GM15510 (cell line): ENCODE results near the gene DNAH17.

Source experiments
- POLR2A ChIP-seq: IDR thresholded peaks from 3 replicates; pipeline ENCODE4 v1.6.1; 2011; ENCODE audit warnings: borderline replicate concordance; ENCODE audit not compliant: insufficient read length; ENCODE audit errors: extremely low read depth

The DNAH17 gene

GRCh38 chr17:78592991-78593329 lies 15.8 kb upstream of the DNAH17 start:
- no peak for TF ChIP-seq POLR2A

GRCh38 chr17:78591263-78591671 lies 14.1 kb upstream of the DNAH17 start:
- TF ChIP-seq POLR2A, result no peak

GRCh38 chr17:78589885-78590284 lies 12.7 kb upstream of the DNAH17 start:
- no peak for TF ChIP-seq POLR2A

DNA sequence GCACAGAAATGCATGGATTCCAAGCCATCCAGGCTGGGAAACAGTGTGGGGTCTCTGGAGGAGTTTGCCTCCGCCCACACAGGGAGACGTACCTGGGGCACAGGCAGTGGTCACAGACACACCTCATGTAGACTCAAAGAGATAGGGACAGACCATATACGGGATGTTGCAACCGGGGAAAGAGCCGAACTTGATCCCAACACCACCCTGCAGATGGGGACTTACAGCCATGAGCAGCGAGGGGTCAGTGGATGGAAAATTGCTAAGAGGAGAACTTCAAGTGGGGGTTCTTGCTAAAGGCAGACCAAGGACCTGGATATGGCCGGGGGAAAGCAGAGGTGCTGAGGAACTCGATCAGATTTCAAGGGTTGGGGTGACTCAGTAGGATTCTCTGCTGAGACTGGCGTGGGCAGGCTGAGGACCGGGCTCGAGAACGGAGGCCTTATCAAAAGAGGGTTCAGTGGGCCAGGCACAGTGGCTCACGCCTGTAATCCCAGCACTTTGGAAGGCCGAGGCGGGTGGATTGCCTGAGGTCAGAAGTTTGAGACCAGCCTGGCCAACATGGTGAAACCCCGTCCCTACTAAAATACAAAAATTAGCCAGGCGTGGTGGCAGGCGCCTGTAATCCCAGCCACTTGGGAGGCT lies 12.0 kb upstream of the DNAH17 start:
- no peak for TF ChIP-seq POLR2A

DNA sequence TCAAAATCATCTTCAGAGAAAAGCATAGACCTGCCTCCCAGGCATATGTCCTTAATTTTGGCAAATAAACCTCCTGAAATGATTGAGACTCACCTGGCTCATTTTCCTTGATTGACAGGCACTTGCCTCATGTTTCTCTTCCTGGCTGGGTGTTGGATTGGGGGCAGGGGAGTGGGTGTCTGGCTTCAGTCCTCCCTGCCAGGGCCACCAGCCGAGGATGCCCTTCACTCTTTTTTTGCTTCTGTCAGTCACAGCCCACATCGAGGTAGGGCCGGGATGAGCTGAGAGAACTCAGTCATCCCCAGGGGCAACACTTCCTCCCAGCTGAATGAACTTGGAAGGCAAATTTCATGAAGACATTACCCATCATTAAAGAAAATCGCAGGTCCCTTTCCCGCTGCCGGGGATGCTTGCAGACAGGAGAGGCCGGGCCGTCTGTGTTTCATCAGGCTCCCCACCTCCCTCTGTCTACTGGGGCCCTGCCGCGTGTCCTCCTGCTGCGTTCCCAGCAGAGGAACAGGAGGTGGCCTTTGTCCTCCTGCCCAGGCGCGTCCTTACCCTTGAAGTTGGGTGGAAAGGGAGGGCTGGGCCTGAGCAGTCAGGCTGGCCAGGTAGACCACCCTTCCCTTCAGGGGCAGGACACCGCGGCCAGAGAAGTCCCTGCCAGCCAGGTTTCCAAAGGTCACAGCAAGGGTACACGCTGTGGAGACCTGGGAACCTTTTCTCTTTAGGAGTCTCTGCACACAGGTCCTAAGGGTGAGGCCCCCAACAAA lies 11.2 kb upstream of the DNAH17 start:
- no peak for TF ChIP-seq POLR2A

DNA sequence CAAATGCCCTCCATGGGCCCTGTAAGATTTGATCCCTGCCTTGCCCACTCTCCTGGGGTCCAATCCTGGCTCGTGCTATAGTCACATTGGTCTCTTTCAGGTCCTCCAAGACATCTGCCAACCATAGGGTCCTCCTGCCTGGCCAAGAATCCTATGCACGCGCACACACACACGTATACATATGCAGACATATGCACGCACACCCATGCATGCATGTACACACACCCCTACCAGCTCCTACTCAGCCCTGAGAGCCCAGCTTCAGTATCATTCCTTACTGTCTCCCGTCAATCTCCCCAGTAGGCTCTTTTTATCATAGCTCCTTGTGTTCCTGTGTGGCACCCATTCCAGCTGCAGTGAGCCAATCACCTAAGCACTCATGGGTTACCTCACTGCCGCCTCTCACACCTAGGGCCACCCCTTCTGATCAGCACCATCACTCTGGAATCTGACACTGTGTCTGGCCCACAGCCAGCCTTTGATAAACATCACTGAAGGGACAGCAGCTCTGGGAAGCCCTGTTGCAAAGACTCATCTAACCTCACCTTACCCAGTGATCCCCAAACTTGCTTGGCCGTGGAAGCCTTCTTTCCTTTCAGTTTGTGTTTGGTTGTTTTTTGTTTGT lies 7.9 kb upstream of the DNAH17 start:
- no peak for TF ChIP-seq POLR2A

DNA sequence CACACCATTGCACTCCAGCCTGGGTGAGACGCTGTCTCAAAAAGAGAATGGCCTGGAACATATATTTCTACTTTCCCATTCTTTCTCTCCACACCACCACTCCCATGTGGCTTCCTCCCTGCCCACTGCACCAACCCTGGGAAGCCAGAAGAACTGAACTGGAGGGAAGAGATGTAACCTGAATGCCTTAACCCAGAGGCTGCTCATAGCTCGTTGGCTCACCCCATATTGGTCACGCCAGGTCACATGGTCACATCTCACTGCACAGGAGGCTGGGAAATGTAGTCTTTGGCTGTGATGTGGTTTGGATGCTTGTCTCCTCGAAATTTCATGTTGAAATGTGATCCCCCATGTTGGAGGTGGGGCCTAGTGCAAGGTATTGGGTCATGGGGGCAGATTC lies 5.9 kb upstream of the DNAH17 start:
- TF ChIP-seq POLR2A, result no peak

- no peak for TF ChIP-seq POLR2A
Measured at GRCh38 chr17:78581304-78581703, 4.1 kb upstream of the DNAH17 start.

- no peak for TF ChIP-seq POLR2A
Measured at GRCh38 chr17:78580277-78580804, 3.1 kb upstream of the DNAH17 start.

DNA sequence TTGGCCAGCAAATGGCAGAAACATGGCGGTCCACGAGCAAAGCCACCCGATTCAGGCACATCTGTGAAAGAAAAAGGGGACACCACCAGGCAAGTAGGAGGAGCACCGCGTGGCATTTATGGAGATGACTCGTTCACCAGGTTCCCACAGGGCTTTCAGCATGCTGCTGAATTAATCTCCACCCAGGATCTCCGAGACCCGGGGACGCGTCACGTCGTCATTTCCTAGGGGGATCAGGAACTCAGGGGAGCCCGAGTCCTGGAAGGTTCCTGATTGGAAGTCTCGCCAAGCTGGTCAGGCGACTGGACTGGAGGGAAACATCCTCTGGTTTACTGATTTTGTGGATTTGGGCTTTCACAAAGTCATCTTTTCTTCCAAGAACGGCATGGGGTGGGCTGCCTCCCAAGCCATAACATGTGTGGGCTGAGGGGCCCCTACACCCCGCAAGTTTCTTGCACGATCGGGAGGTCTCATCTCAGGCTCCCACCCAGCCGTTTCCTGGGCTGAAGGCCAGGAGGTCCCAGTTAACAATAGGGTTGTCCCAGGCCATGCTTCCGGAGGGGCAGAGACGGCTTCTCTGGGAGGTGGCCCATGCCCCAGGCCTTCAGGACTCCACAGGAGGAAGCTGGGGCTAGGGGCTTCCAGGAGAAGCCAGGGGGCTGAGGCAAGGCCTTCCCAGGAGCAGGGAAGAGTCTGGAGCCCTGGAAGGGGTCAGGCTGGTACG lies 645 bp downstream of the DNAH17 start:
- no peak for TF ChIP-seq POLR2A

GRCh38 chr17:78575899-78576298 lies 1.3 kb downstream of the DNAH17 start:
- TF ChIP-seq POLR2A, result no peak

GRCh38 chr17:78575340-78575739 lies 1.9 kb downstream of the DNAH17 start:
- TF ChIP-seq POLR2A, result no peak

- TF ChIP-seq POLR2A, result no peak
Measured at GRCh38 chr17:78573955-78574354, 3.2 kb downstream of the DNAH17 start.

DNA sequence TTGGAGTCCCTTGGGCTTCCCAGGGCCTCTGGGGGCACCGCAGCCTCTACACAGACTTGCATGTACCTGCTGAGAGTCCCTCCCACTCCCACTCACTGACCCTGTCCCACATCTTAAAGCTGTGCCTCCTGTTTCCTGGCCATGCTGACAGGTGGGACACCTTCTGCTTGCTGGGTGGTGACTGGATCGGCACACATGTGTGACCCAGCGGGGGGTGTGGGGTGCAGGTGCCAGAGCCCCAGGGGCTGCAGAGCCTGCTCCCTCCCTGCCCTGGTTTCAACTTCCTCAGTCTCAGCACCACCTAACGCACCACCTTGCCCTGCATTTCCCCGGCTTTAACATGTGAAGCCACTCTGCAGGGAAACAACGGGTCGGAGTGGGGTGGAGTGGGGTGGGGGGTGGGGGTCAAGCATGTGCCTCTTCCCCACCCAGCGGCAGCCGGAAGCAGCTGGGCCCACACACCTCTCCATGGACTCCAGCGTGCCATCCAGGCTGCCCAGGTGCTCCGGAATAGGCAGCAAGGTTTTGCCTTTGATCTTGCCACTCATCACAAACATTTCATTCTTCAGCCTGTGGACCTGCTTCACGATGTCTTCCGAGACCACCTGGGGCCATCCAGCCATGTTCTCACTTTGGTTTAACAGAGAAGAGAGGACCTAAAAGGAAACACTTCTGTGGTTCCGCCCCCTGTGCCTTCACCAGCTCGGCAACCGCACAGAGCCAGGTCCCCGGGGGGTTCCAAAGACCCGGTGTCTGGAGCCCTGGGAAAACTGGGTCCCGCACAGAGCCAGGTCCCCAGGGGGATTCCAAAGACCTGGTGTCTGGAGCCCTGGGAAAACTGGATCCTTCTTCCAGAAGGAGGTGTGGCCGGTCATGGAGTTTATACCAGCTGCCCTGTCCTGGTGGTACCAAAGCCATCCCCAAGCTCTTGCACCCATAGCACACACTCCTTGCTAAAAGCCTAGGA lies 4.7 kb downstream of the DNAH17 start:
- TF ChIP-seq POLR2A, result no peak

GRCh38 chr17:78571329-78571728 lies 5.9 kb downstream of the DNAH17 start:
- TF ChIP-seq POLR2A, result no peak
